WI38 (cell line): ENCODE measurements around the gene DHRSX.

ENCODE experiments used
- H3K4me3 ChIP-seq: 2 replicates; pipeline ENCODE4 v1.5.1; 2011; ENCODE audit warnings: low read depth, mild to moderate bottlenecking, control low read depth, low read length
- TF ChIP-seq, protein P1 (sequence below): IDR thresholded peaks from 2 replicates; pipeline ENCODE4 v1.5.1; 2012; ENCODE audit warnings: low read depth, mild to moderate bottlenecking, control low read depth, low read length

DHRSX gene

DNA sequence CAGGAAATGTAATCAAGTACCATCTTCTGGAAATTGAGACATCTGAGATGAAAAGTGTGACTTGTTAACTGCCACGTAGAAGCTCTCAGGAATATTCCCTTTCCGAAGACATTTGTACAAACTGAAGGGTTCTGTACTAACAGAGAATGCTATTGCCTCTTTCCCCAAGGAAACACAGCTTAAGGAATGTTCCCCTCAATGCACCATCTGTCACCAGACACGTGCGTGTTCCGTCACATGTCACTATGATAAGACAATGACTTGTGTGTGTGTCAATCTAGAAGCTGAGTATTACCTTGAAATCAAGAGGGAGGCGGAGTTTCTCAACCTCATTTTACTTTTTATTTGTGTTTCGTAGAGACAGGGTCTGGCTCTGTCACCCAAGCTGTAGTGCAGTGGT lies 58.1 kb downstream of the DHRSX start:
- no peak overlapping the region for H3K4me3 ChIP-seq
- TF ChIP-seq, protein P1, sequence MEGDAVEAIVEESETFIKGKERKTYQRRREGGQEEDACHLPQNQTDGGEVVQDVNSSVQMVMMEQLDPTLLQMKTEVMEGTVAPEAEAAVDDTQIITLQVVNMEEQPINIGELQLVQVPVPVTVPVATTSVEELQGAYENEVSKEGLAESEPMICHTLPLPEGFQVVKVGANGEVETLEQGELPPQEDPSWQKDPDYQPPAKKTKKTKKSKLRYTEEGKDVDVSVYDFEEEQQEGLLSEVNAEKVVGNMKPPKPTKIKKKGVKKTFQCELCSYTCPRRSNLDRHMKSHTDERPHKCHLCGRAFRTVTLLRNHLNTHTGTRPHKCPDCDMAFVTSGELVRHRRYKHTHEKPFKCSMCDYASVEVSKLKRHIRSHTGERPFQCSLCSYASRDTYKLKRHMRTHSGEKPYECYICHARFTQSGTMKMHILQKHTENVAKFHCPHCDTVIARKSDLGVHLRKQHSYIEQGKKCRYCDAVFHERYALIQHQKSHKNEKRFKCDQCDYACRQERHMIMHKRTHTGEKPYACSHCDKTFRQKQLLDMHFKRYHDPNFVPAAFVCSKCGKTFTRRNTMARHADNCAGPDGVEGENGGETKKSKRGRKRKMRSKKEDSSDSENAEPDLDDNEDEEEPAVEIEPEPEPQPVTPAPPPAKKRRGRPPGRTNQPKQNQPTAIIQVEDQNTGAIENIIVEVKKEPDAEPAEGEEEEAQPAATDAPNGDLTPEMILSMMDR: no peak

DNA sequence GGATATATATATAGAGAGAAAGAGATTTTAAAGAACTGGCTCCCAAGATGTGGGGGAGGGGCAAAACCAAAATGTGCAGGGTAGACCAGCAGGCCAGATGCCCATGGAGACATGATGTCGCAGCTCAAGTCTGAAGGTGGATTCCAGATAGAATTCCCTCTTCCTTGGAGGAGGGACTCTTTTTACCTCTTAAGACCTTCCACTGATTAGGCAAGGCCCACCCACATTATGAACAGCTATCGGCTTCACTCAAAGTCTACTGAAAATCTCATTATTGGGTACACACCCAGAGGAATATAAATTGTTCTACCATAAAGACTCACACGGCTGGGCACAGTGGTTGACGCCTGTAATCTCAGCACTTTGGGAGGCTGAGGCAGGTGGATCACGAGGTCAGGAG lies 59.3 kb downstream of the DHRSX start:
- TF ChIP-seq, protein P1: no peak

DNA sequence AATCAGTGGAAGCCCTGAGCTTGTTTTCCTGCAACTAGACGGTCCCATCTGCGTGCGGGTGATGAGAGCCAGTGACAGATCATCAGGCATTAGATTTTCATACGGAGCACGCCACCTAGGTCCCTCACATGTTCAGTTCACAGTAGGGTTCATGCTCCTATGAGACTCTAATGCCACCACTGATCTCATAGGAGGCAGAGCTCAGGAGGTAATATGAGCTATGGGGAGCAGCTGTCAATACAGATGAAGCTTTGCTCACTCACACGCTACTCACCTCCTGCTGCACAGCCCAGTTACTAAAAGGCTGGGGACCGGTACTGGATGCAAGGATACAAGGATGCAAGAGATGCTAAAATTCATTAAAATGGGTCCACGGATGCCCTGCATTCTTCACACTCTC lies 61.2 kb downstream of the DHRSX start:
- TF ChIP-seq, protein P1: no peak
- H3K4me3 ChIP-seq: no peak overlapping the region

More for the DNA sequence above, 59.3 kb downstream of the DHRSX start:
- H3K4me3 ChIP-seq: no peak overlapping the region

DNA sequence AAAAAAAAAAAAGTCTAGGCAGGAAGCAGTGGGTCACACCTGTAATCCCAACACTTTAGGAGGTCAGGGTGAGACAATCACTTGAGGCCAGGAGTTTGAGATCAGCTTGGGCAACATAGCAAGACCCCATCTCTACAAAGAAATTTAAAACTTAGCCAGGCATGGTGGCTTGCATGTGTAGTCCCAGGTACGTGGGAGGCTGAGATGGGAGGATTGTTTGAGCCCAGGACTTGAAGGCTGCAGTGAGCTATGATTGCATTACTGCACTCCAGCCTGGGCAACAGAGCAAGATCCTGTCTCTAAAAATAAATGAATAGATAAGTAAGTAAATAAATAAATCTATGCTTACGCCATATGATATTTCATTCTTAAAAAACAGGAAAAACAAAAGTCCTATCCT lies 65.3 kb downstream of the DHRSX start:
- TF ChIP-seq, protein P1: no peak
- no peak overlapping the region for H3K4me3 ChIP-seq

DNA sequence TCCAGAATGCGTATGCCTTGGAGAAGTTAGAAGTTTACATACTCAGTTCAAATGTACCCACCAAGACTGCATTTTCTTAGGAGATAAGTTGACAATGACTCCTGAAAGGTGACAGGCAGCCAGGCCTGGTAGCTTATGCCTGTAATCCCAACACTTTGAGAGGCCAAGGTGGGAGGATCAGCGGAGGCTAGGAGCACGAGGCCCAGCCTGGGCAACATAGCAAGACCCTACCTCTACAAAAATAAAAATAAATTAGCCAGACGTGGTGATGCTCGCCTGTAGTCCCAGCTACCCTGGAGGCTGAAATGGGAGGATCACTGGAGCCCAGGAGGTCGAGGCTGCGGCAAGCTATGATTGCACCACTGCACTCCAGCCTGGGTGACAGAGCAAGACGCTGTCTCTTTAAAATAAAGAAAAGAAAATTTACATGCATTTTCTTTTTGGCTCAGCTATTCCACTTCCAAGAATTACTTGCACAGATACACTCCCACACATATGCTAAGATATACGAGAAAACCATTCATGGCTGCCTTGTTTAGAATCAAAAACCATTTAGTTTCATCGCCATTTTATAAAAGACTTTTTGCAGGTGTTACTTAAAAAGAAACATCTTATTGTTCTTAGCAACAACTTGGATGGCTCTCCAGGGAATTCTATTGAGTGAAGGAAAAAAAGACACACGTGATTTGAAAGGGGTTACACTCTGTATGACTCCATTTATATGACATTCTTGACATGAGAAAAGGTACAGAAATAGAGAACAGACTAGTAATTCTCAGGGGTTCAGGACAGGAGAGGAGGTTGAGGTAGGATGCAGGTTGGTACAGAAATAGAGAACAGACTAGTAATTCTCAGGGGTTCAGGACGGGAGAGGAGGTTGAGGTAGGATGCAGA lies 66.3 kb downstream of the DHRSX start:
- TF ChIP-seq, protein P1: no peak
- H3K4me3 ChIP-seq: no peak overlapping the region

DNA sequence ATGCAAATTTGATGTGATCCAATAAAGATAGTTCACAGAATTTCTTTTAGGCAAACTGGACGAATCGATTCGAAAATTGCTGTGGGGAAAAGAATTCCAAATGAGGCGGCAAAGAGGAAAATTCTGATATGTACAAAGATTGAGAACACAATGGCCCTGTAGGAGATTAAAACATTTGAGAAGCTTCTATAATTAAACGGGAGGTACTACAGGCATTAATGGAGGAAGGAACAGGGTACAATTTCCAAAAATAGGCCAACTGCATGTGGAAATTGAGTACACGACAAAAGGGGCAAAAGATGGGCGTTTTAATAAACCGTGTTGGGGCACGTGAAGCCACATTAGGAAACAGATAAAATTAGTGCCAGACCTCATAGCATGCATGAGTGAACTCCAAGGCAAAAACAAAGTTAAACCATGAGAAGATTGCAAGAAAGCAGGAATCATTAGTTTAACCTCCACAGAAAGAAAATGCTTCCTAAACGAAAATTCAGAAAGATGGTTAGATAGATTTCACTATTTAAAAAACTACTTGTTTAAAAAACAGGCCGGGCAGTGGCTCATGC lies 68.4 kb downstream of the DHRSX start:
- TF ChIP-seq, protein P1: no peak
- no peak overlapping the region for H3K4me3 ChIP-seq

DNA sequence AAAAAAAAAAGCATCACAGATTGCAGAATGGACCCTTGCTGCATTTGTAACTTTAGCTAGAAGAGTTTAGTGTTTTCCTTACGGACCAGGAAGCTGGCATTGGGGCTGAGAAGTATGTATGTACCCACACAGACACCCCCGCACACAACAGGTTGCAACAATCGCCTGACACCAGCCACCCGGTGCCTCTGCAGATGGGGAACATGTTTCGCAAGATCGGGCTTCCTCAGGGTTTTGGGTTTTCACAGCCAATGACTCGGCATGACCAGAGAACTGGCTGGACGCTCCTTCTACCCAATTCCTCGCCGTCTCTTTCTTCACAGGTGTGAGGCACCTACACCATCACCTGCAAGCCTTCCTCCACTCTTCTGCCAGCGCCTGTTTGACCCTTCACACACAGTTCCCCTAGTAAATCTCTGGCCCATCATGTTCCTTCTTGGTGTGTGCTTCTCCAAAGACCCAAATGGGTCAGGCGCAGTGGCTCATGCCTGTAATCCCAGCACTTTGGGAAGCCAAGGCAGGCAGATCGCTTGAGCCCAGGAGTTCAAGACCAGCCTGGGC lies 70.4 kb downstream of the DHRSX start:
- H3K4me3 ChIP-seq: no peak overlapping the region
- TF ChIP-seq, protein P1: no peak
